Measurements from ENCODE around the gene STIMATE. TPM values are rescaled to one million over a fixed set of nuclear protein-coding genes. Genes with fewer than 3 reads are reported as not detected.

STIMATE gene
- polyA plus RNA-seq, 1 of the 3 experiments (the other 2 are of a cell fraction) = 9.3 TPM

DNA sequence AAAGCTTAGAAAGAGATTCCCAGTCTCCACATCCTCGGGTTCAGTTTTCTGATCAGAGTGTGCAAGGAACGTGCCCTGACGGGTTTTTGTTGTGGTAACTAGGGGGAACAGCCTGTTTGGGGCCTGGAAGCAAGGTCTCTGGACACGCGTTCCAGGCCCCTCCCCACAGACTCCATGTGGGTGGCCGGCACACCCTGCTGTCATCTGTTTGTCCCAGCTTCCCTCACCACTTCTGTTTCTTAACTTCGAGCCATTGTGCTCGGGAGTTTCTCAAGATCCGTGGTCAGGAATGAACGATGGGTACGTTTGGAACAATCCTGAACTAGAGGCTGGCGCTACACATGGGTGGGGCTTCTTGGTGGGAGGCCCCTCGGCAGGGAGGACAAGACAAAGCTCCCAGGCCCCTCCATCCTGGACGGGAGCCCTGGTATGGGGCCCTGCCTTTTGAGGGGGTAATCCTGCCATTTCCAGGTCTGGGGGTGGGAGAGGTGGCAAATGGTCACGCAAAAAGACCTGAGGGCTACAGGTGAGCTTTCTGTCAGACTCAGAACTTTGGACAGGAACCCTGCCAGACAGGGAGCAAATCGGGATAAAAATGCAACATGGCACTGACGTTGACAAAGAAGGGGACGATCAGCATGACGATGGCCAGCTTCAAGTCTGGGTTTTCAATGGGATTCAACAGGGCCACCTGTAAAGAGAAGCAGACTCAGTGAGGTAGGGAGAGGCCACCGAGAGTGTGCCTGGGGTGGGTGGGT is 54.1 kb downstream of the STIMATE start (continued):
- TF ChIP-seq, protein P1, sequence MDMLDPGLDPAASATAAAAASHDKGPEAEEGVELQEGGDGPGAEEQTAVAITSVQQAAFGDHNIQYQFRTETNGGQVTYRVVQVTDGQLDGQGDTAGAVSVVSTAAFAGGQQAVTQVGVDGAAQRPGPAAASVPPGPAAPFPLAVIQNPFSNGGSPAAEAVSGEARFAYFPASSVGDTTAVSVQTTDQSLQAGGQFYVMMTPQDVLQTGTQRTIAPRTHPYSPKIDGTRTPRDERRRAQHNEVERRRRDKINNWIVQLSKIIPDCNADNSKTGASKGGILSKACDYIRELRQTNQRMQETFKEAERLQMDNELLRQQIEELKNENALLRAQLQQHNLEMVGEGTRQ (IDR thresholded peaks at IDR 0.05; ENCODE audit: borderline replicate concordance, low read depth, low read length) = no peak
- no peak for TF ChIP-seq TEAD4 (IDR thresholded peaks at IDR 0.05; ENCODE audit: borderline replicate concordance, insufficient read depth)
- TF ChIP-seq MEF2A (IDR thresholded peaks at IDR 0.05; ENCODE audit: borderline replicate concordance, low read depth) = no peak
- TF ChIP-seq MXI1 (IDR thresholded peaks at IDR 0.05; ENCODE audit: low read depth, low read length) = no peak

DNA sequence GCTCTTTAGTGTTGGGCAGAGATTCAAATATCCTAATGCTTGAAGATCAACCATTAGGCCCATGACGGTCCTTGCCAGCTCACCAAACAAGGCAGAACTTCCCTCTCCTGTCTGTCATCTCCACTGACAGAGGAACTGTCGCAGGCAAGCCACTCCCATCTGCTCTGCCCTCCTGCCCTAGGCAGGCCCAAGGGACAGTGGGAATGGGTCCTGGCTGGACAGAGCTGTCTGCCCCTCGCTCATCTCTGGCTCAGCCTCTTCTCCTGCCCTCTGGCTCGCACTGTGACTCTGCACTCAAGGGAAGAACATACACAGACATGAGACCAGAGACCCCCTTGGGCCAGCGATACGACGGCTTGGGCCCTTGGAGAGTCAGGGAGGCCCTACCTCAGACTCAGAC is 54.9 kb downstream of the STIMATE start:
- CTCF ChIA-PET = interaction anchor here (0.7 to 1.2 kb wide), 3 partner anchors 8 to 354 kb away, joined by 3 to 4 read pairs (median 3); no protein-coding TSS in a partner anchor
- H3K4me2 ChIP-seq = no peak overlapping the region
- no peaks in the 10 kb centered on the region for H3K79me2 ChIP-seq (ENCODE audit: insufficient read depth)
- no peaks in the 10 kb centered on the region for H3K27me3 ChIP-seq (ENCODE audit: insufficient read depth)
- no peaks in the 10 kb centered on the region for H3F3A ChIP-seq (replicated peaks; ENCODE audit: insufficient read depth)
- no peaks in the 10 kb centered on the region for H3K9me2 ChIP-seq
- POLR2A ChIA-PET = no interaction called here
- no peak overlapping the region for H3K9ac ChIP-seq
- H3K36me3 ChIP-seq (replicated peaks in 1 of 2; ENCODE audit: control insufficient read depth in 1 of 2, insufficient read depth in 2 of 2, low read length in 1 of 2) = peaks cover 0 to 21% of the 10 kb centered on the region in 2 experiments
- H3K4me1 ChIP-seq (ENCODE audit: control insufficient read depth in 1 of 2, insufficient read depth in 2 of 2, low read depth in 1 of 2, low read length in 1 of 2) = no peaks in the 10 kb centered on the region
- no peaks in the 10 kb centered on the region for H3K9me3 ChIP-seq
- H3K27ac ChIP-seq (ENCODE audit: low read depth in 2 of 2, low read length in 1 of 2) = no peak overlapping the region
- no peaks in the 10 kb centered on the region for H4K20me1 ChIP-seq (ENCODE audit: insufficient read depth)
- TF ChIP-seq EZH2phosphoT487 (IDR thresholded peaks at IDR 0.05; ENCODE audit: borderline replicate concordance, low read depth) (no peak), RFX5 (IDR thresholded peaks at IDR 0.05; ENCODE audit: low read length) (no peak), YY1 (IDR thresholded peaks at IDR 0.05; ENCODE audit: low read depth) (no peak), POLR2AphosphoS5 (IDR thresholded peaks at IDR 0.05; ENCODE audit: low read depth, low read length) (no peak), FOXM1 (IDR thresholded peaks at IDR 0.05; ENCODE audit: low read depth) (no peak), MEF2A (IDR thresholded peaks at IDR 0.05; ENCODE audit: borderline replicate concordance, low read depth) (no peak), RCOR1 (IDR thresholded peaks at IDR 0.05; ENCODE audit: low read length) (no peak), SIN3A (IDR thresholded peaks at IDR 0.05; ENCODE audit: borderline replicate concordance, low read depth, low read length) (no peak), CHD2 (IDR thresholded peaks at IDR 0.05; ENCODE audit: low read length, partially characterized antibody) (no peak)
- TF ChIP-seq, protein P1 (IDR thresholded peaks at IDR 0.05; ENCODE audit: borderline replicate concordance, low read depth, low read length) = no peak
- TF ChIP-seq, protein P2, sequence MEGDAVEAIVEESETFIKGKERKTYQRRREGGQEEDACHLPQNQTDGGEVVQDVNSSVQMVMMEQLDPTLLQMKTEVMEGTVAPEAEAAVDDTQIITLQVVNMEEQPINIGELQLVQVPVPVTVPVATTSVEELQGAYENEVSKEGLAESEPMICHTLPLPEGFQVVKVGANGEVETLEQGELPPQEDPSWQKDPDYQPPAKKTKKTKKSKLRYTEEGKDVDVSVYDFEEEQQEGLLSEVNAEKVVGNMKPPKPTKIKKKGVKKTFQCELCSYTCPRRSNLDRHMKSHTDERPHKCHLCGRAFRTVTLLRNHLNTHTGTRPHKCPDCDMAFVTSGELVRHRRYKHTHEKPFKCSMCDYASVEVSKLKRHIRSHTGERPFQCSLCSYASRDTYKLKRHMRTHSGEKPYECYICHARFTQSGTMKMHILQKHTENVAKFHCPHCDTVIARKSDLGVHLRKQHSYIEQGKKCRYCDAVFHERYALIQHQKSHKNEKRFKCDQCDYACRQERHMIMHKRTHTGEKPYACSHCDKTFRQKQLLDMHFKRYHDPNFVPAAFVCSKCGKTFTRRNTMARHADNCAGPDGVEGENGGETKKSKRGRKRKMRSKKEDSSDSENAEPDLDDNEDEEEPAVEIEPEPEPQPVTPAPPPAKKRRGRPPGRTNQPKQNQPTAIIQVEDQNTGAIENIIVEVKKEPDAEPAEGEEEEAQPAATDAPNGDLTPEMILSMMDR (IDR thresholded peaks at IDR 0.05) = no peak
- TF ChIP-seq, protein P3, sequence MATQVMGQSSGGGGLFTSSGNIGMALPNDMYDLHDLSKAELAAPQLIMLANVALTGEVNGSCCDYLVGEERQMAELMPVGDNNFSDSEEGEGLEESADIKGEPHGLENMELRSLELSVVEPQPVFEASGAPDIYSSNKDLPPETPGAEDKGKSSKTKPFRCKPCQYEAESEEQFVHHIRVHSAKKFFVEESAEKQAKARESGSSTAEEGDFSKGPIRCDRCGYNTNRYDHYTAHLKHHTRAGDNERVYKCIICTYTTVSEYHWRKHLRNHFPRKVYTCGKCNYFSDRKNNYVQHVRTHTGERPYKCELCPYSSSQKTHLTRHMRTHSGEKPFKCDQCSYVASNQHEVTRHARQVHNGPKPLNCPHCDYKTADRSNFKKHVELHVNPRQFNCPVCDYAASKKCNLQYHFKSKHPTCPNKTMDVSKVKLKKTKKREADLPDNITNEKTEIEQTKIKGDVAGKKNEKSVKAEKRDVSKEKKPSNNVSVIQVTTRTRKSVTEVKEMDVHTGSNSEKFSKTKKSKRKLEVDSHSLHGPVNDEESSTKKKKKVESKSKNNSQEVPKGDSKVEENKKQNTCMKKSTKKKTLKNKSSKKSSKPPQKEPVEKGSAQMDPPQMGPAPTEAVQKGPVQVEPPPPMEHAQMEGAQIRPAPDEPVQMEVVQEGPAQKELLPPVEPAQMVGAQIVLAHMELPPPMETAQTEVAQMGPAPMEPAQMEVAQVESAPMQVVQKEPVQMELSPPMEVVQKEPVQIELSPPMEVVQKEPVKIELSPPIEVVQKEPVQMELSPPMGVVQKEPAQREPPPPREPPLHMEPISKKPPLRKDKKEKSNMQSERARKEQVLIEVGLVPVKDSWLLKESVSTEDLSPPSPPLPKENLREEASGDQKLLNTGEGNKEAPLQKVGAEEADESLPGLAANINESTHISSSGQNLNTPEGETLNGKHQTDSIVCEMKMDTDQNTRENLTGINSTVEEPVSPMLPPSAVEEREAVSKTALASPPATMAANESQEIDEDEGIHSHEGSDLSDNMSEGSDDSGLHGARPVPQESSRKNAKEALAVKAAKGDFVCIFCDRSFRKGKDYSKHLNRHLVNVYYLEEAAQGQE (IDR thresholded peaks at IDR 0.05; ENCODE audit: low read depth, low read length) = no peak
- WGBS (ENCODE audit: low lambda C conversion rate) = 79% methylated on average over 7 of the region's 7 CpGs
- no peak overlapping the region for H2AFZ ChIP-seq (ENCODE audit: low read depth)
- no peak for DNase-seq
- no peak overlapping the region for H3K4me3 ChIP-seq (ENCODE audit: low read depth in 2 of 2, low read length in 1 of 2)
